Naive B cell (primary cell): ENCODE results near the gene CABP2. TPM values are rescaled to one million over a fixed set of nuclear protein-coding genes. Genes with fewer than 3 reads are reported as not detected.
"Not testable (repeated sequence)": the region's sequence is repeated elsewhere in the genome, so short reads cannot be mapped to it uniquely, and the experiment has no call there.

Experiments
- ATAC-seq, 2 donors: fragments of 150-1000 bp; cut with Tn5 transposase; 2 replicates each; pipeline ENCODE4 v1.10.0; 2021; ENCODE audit warnings: low read depth in 2 of 2, mild to moderate bottlenecking in 2 of 2, moderate library complexity in 2 of 2
- DNase-seq: peaks from one replicate; pipeline ENCODE4 v3.0.0; 2022
- H3K27ac Mint-ChIP-seq, 6 donors: one replicate each; pipeline ENCODE4 v1.8.0; 2020 to 2022; ENCODE audit warnings: mild to moderate bottlenecking in 6 of 6, mixed read lengths in 6 of 6, moderate library complexity in 5 of 6, inconsistent platforms in 2 of 6
- H3K27me3 Mint-ChIP-seq, 3 donors: one replicate each; pipeline ENCODE4 v1.8.0; 2021 to 2022; ENCODE audit warnings: mixed read lengths in 3 of 3, mild to moderate bottlenecking in 1 of 3
- H3K36me3 Mint-ChIP-seq, 2 donors: one replicate each; pipeline ENCODE4 v1.8.0; 2020 to 2022; ENCODE audit warnings: mixed read lengths in 2 of 2, inconsistent platforms in 1 of 2, mild to moderate bottlenecking in 1 of 2
- H3K4me1 Mint-ChIP-seq, 3 donors: one replicate each; pipeline ENCODE4 v1.8.0; 2020 to 2022; ENCODE audit warnings: mixed read lengths in 3 of 3, inconsistent platforms in 1 of 3, mild to moderate bottlenecking in 1 of 3, moderate library complexity in 1 of 3
- H3K4me3 Mint-ChIP-seq, 8 donors: one replicate each; pipeline ENCODE4 v1.8.0; 2020 to 2022; ENCODE audit warnings: mild to moderate bottlenecking in 8 of 8, mixed read lengths in 8 of 8, moderate library complexity in 8 of 8, inconsistent platforms in 2 of 8
- H3K9me3 Mint-ChIP-seq, 7 donors: one replicate each; pipeline ENCODE4 v1.8.0; 2020 to 2022; ENCODE audit warnings: mixed read lengths in 7 of 7, mild to moderate bottlenecking in 5 of 7, inconsistent platforms in 2 of 7, moderate library complexity in 1 of 7
- polyA plus RNA-seq, 6 donors: library from polyadenylated mRNA; unstranded; fragments of 300-500 nt; fragmentation: Illumina TruSeq; gene quantifications; one replicate each; pipeline ENCODE4 v1.2.3, GENCODE V29; 2021; ENCODE audit warnings: low read depth in 6 of 6

Gene CABP2
- polyA plus RNA-seq = not detected

DNA sequence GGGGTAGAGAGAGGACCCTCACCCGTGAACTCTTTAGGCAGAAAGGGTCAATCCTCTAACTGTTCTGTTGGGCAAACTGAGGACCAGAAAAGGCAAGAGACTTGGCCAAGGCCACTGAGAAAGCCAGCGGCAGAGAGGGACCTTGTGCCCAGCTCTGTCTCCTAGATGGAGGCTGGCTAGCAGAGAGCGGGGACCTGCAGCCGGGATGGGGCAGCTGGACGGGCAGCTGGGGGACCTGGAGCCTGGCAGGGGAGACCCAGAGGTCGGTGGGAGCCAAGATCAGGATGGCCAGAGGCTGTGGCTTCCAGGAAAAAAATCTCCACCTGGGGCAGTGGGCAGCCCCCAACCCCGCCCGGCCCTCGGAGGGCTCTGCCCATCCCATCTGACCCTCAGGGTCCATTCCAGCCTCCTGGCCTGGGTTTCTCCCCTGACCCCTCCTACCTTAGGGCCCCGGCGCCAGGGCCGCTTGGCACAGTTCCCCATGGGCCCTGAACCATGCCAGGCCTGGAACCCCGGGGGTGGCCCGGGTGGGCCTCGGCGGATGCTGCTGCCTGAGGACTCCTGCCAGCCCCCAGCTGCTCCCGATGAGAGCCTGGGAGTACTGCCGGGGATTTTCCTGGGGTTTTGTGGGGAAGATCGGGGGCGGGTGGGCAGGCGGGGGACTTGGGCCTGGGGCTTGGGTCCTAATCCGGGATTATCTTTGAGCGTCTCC is at the start of gene CABP2:
TSS of gene CABP2 (minus strand) at position 603 of the 712 bp plus-strand sequence. CDS start at position 483, 120 bp downstream.
- Mint-ChIP-seq H3K4me1 (no peaks in the 10 kb centered on the region), H3K27me3 (peaks cover 6 to 51% (median 45%) of the 10 kb centered on the region in 3 donors), H3K27ac (no peak within 1 kb of the TSS), H3K4me3 (no peak within 1 kb of the TSS), H3K36me3 (peaks cover 0 to 5% of the 10 kb centered on the region in 2 donors), H3K9me3 (peaks cover 0 to 6% (median 0%) of the 10 kb centered on the region in 7 donors)
- DNase-seq = no peak
- no peak for ATAC-seq

DNA sequence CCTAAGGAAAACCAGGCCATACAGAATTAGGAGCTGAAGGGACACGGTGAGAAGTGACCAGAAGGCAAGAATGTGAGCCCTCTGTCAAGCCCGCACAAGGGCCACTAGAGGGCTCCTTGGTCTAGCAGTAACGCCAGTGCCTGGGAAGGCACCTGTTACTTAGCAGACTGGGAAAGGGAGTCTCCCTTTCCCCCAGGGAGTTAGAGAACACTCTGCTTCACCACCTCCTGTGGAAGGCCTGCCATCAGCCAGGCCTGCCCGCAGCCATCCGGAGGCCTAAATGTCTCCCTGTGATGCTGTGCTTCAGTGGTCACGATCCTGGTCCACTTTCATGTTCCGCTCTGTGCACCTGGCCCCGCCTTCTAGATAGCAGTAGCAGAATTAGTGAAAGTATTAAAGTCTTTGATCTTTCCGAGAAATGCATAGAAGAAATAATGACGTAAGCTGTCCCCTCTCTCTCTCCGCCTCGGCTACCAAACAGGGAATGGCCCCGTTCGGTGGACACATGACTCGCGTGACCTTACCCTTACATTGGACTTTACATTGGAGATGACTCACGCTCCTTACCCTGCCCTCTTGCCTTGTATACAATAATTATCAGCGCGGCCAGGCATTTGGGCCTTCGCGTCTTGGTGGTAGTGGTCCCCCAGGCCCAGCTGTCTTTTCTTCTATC is 49.6 kb upstream of the CABP2 start:
- H3K9me3 Mint-ChIP-seq = no peaks in the 10 kb centered on the region
- peaks cover 11 to 28% (median 14%) of the 10 kb centered on the region in 3 donors for H3K27me3 Mint-ChIP-seq
- peak in 1 of 2 donors; percentile 28 for ATAC-seq
- peak overlapping the region in 2 of 6 donors; percentile 80 to 92 for H3K27ac Mint-ChIP-seq
- peak; percentile 32 for DNase-seq
- no peaks in the 10 kb centered on the region for H3K36me3 Mint-ChIP-seq
- peaks cover 5 to 8% (median 6%) of the 10 kb centered on the region in 3 donors for H3K4me1 Mint-ChIP-seq
- no peak overlapping the region for H3K4me3 Mint-ChIP-seq

DNA sequence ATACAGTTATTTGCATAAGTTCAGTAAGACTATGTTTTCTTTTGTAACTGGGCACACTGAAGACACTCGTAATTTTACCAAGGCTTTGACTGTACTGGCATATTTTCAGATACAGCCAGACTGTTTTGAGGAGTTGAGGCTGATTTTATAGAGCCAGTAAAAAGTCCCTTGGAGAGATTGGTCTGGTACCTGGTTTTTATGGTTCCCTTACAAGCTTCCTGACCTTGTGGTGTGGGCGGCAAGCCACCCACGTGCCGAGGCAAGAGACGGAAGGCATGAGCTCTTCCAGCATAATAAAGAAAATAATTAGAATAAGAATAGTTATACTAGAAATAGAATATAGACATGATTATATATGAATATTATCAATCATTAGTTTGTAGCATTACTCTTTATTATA is 49.1 kb upstream of the CABP2 start:
- H3K27me3 Mint-ChIP-seq = peaks cover 11 to 29% (median 14%) of the 10 kb centered on the region in 3 donors
- H3K27ac Mint-ChIP-seq = no peak overlapping the region
- H3K36me3 Mint-ChIP-seq = no peaks in the 10 kb centered on the region
- no peak for ATAC-seq
- H3K9me3 Mint-ChIP-seq = no peaks in the 10 kb centered on the region
- H3K4me3 Mint-ChIP-seq = no peak overlapping the region
- peaks cover 5 to 8% (median 6%) of the 10 kb centered on the region in 3 donors for H3K4me1 Mint-ChIP-seq
- no peak for DNase-seq

DNA sequence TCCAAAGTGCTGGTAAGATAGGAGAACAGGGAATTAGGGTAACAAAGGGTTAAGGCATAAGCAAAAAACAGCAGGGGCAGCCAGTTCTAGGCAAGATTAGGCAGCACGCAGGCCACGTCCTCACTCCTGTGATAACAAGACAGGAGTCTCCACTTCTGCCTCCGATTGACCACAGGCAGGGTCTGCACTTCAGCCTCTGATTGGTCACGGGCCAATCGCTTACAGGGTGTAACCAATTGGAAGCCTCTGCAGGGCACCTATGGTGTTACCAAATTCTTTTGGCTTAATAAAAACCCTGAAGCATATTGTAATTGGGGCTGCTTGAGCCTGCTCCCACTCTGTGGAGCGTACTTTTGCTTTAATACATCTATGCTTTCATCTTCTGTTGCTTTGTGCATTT is 48.2 kb upstream of the CABP2 start:
- DNase-seq = no peak
- Mint-ChIP-seq H3K4me3 (no peak overlapping the region), H3K27ac (no peak overlapping the region), H3K27me3 (peaks cover 6 to 23% (median 14%) of the 10 kb centered on the region in 3 donors), H3K9me3 (no peaks in the 10 kb centered on the region), H3K36me3 (no peaks in the 10 kb centered on the region), H3K4me1 (peaks cover 5 to 8% (median 6%) of the 10 kb centered on the region in 3 donors)
- ATAC-seq = no peak

DNA sequence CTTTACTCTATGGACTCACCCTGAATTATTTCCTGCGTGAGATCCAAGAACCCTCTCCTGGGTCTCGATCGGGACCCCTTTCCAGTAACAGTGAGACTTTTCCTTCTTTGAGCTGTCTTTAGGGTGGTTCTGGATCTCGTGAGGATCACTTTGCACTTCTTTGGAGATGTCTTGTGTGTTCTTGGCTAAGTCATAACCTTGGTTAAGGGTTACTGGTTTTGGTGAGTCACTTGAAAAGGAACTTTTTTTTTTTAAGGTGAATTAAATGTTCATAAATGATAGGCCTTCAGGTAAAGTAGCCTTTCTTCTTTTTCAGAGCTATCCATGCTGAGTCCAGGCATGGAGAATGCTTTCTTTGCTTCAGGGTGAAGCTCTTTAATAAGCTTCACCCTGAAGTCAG is 41.0 kb upstream of the CABP2 start:
- Mint-ChIP-seq H3K9me3 (no peaks in the 10 kb centered on the region), H3K27me3 (peaks cover 0 to 27% (median 4%) of the 10 kb centered on the region in 3 donors), H3K36me3 (no peaks in the 10 kb centered on the region), H3K4me3 (no peak overlapping the region), H3K27ac (no peak overlapping the region), H3K4me1 (peaks cover 0 to 15% (median 9%) of the 10 kb centered on the region in 3 donors)
- no peak for DNase-seq
- no peak for ATAC-seq

DNA sequence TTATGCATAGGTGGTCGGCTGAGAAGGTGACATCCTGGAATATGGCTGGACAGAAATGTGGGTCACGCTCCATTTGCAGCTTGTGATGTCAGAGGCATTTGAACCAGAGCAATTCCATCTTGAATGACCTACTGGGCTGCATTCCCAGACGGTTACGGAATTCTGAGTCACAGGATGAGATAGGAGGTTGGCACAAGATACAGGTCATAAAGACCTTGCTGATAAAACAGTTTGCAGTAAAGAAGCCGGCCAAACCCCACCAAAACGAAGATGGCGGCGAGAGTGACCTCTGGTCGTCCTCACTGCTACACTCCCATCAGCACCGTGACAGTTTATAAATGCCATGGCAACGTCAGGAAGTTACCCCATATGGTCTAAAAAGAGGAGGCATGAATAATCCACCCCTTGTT is 40.5 kb upstream of the CABP2 start:
- H3K4me1 Mint-ChIP-seq = peaks cover 0 to 15% (median 10%) of the 10 kb centered on the region in 3 donors
- DNase-seq, H3K9me3 Mint-ChIP-seq, H3K36me3 Mint-ChIP-seq, ATAC-seq, H3K4me3 Mint-ChIP-seq: not testable (repeated sequence)
- peak overlapping the region in 1 of 6 donors; percentile 72 for H3K27ac Mint-ChIP-seq
- H3K27me3 Mint-ChIP-seq = peaks cover 0 to 31% (median 8%) of the 10 kb centered on the region in 3 donors

DNA sequence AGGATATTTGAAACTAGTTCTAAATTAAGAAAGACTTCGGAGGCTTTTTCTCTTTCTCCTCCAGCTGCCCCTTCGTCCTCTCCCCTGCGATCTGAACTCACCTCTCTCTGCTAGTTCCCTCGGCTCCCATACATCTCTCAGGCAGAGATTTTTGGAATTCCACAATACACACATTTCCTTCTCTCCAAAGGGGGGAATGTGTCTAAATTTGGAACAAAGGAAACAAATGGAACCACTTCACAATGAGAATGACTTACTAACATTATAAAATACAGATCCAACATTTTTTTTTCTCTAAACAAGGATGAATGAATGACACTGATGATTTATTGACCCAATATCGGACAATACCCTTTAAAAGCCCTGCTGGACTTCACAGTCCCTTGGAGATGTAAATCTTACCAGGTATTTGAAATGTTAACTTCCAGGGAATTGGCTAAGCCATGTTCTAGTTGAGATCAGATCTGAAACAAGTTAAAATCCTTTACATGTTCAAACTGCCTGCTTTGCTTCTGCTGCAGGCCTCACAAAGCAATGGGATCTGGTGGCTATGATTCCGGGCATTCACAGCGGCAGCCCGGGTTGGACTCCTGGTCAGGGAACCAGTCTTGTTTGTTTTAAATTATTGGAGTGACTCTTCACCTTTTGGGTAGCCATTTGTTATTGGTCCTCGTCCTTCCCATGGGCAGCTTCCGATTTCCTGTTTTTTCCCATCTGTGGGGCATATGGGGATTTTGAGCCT is 39.9 kb upstream of the CABP2 start:
- Mint-ChIP-seq H3K27ac (peak overlapping the region in 1 of 6 donors; percentile 81), H3K4me3 (no peak overlapping the region), H3K4me1 (peaks cover 0 to 18% (median 10%) of the 10 kb centered on the region in 3 donors), H3K27me3 (peaks cover 0 to 35% (median 8%) of the 10 kb centered on the region in 3 donors), H3K9me3 (no peaks in the 10 kb centered on the region), H3K36me3 (no peaks in the 10 kb centered on the region)
- ATAC-seq = no peak
- no peak for DNase-seq

DNA sequence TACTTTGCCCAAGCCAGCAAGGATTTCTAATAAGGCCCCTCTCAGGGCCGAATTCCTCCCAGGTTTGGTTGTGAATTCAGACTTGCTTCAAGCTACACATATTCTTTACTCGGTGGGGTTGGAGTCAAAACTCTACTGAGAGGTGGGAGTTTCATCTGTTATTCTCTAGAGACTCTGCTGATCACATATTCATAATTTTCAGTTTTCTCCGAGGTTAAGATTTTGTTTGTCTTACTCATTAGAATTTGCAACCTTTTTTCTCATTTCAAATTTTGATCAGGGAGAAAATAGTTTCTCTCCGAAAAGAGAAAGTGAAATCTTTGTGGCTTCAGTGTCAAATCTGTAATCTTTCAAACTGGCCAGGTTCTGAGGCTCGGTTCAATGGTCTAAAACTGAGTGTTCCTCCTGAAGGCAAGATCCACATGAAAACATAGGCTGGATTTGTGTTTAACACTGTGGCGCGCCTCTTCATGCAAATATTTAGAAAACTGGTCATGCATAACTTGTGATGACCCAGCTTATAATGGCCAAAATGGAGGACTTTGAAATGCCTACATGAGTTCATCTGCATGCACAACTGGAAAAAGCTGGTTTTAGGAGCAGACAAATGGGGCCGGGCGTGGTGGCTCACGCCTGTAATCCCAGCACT is 38.8 kb upstream of the CABP2 start:
- Mint-ChIP-seq H3K4me1 (peaks cover 0 to 20% (median 10%) of the 10 kb centered on the region in 3 donors), H3K27ac (peak overlapping the region in 2 of 6 donors; percentile 7 to 45), H3K27me3 (peaks cover 0 to 33% (median 8%) of the 10 kb centered on the region in 3 donors), H3K36me3 (no peaks in the 10 kb centered on the region), H3K9me3 (no peaks in the 10 kb centered on the region), H3K4me3 (peak overlapping the region in 2 of 8 donors; percentile 34 to 49)
- no peak for DNase-seq
- ATAC-seq = peak in 1 of 2 donors; percentile 43

DNA sequence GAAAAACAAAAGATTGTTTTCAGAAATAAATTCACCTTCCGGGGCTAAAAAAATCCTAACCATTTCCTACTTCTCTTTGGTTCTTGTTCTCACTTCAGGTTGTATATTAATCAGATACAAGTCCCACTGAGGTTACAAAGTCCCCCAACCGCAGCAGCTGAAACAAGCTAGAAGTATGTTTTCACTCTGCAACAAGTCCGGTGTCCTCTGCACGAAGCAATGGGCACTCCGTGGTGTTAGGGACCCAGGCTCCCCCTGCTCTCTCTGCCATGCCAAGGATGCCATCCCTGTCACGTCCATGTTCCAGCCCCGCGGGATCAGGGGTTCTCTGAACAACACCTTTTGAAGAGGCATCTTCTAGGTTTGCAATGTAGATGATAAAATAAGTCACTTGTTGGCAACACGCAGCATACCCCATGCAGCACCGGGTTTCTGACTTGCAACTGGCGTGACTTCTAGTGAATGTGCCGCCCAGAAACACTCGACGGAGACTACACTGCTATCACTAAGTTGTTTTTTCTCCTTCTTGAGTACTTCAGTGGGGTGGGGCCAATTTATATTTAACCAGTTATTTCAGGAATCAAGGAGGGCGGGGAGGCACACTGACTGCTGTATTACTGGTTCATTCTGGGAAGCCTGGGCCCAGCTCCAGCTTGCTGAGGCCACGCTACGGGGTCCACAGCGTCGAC is 35.0 kb upstream of the CABP2 start:
- DNase-seq = no peak
- H3K27ac Mint-ChIP-seq = no peak overlapping the region
- H3K9me3 Mint-ChIP-seq = no peaks in the 10 kb centered on the region
- ATAC-seq = no peak
- H3K4me3 Mint-ChIP-seq = peak overlapping the region in 1 of 8 donors; percentile 61
- peaks cover 4 to 26% (median 8%) of the 10 kb centered on the region in 3 donors for H3K27me3 Mint-ChIP-seq
- peaks cover 0 to 20% (median 10%) of the 10 kb centered on the region in 3 donors for H3K4me1 Mint-ChIP-seq
- no peaks in the 10 kb centered on the region for H3K36me3 Mint-ChIP-seq

DNA sequence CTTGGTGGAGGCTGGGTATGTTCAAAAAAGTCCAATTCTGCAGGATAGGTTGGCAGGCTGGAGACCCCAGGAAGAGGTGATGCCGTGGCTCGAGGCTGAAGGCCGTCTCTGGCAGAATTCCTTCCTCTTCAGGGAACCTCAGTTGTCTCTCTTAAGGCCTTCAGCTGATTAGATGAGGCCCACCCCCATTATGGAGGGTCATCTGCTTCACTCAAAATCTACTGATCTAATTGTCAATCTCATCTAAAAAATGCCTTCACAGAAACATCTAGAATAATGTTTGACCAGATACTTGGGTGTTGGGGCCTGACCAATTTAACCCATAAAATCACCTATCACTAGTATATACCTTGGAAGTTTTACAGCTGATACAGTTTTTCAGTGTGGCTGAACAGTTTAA is 33.0 kb upstream of the CABP2 start:
- Mint-ChIP-seq H3K9me3 (peaks cover 4 to 17% (median 13%) of the 10 kb centered on the region in 7 donors), H3K4me3 (no peak overlapping the region), H3K27me3 (peaks cover 4 to 21% (median 8%) of the 10 kb centered on the region in 3 donors), H3K36me3 (peaks cover 5 to 12% of the 10 kb centered on the region in 2 donors), H3K27ac (no peak overlapping the region), H3K4me1 (peaks cover 0 to 5% (median 3%) of the 10 kb centered on the region in 3 donors)
- ATAC-seq = no peak
- DNase-seq = no peak

DNA sequence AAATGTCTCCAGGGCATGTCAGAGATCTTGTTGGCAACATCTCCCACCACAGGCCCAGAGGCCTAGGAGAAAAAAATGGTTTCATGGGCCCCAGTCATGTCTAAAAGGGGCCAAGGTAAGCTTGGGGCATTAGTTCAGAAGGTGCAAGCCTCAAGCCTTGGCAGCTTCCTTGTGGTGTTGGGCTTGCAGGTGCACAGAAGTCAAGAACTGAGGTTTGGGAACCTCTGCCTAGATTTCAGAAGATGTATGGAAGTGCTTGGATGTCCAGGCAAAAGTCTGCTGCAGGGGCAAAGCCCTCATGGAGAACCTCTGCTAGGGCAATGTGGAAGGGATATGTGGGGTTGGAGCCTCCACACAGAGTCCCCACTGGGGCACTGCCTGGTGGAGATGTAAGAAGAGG is 28.5 kb upstream of the CABP2 start:
- H3K27me3 Mint-ChIP-seq = peaks cover 0 to 24% (median 8%) of the 10 kb centered on the region in 3 donors
- not testable (repeated sequence) for H3K4me1 Mint-ChIP-seq, DNase-seq, ATAC-seq
- H3K27ac Mint-ChIP-seq = peak overlapping the region in 1 of 6 donors; percentile 39
- H3K4me3 Mint-ChIP-seq = peak overlapping the region in 1 of 8 donors; percentile 44
- H3K36me3 Mint-ChIP-seq = peaks cover 10 to 20% of the 10 kb centered on the region in 2 donors
- H3K9me3 Mint-ChIP-seq = peaks cover 11 to 31% (median 23%) of the 10 kb centered on the region in 7 donors

DNA sequence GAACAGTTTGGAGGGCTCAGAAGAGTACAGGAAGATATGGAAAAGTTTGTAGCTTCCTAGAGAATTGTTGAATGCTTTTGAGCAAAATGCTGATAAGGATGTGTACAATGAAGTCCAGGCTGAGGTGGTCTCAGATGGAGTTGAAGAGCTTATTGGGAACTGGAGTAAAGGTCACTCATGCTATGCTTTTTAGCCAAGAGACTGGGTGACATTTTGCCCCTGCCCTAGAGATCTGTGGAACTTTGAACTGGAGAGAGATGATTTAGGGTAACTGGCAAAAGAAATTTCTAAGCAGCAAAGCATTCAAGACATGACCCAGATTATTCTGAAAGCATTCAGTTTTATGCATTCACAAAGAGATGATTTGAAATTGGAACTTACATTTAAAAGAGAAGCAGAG is 27.9 kb upstream of the CABP2 start:
- Mint-ChIP-seq H3K27me3 (peaks cover 0 to 28% (median 8%) of the 10 kb centered on the region in 3 donors), H3K36me3 (peaks cover 10 to 20% of the 10 kb centered on the region in 2 donors)
- no peak for ATAC-seq

More for the DNA sequence above, 27.9 kb upstream of the CABP2 start:
- no peak for DNase-seq
- Mint-ChIP-seq H3K27ac (no peak overlapping the region), H3K4me1 (no peaks in the 10 kb centered on the region), H3K4me3 (no peak overlapping the region), H3K9me3 (peaks cover 11 to 31% (median 23%) of the 10 kb centered on the region in 7 donors)
